ENCODE measurements around the gene ARL2.

DNA sequence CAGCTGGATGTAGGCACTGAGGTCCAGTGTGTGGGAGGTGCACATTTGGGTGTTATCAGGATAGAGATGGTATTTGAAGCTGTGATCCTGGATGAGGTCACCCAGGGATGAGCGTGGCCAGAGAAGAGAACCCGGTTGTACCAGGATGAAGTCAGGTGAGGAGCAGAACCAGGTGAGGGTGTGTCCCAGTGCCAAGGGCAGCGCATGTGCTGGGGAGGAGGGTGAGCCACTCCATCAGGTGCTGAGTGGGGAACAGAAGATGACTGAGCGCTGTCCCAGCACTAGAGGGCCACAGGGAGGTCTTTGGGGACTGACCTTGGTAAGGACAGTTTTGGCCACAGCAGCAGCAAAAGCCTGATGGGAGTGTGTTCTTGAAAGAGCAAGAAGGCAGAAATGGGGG, 2.7 kb downstream of the ARL2 start:
- TF ChIP-seq, protein P1, sequence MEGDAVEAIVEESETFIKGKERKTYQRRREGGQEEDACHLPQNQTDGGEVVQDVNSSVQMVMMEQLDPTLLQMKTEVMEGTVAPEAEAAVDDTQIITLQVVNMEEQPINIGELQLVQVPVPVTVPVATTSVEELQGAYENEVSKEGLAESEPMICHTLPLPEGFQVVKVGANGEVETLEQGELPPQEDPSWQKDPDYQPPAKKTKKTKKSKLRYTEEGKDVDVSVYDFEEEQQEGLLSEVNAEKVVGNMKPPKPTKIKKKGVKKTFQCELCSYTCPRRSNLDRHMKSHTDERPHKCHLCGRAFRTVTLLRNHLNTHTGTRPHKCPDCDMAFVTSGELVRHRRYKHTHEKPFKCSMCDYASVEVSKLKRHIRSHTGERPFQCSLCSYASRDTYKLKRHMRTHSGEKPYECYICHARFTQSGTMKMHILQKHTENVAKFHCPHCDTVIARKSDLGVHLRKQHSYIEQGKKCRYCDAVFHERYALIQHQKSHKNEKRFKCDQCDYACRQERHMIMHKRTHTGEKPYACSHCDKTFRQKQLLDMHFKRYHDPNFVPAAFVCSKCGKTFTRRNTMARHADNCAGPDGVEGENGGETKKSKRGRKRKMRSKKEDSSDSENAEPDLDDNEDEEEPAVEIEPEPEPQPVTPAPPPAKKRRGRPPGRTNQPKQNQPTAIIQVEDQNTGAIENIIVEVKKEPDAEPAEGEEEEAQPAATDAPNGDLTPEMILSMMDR (IDR thresholded peaks at IDR 0.05; ENCODE audit: low read depth, low read length): no peak; the same call in 1 of the 2 replicates
- TF ChIP-seq EZH2phosphoT487 (IDR thresholded peaks at IDR 0.05; ENCODE audit: low read depth): no peak

Data from OCI-LY3 (cell line).